DMS153 (cell line): ENCODE measurements around the gene CFB.
"Not testable (repeated sequence)": the region's sequence is repeated elsewhere in the genome, so short reads cannot be mapped to it uniquely, and the experiment has no call there.

ENCODE experiments used
- DNase-seq: peaks from one replicate; lab custom pipeline; 2025; lab: John Stamatoyannopoulos, UW

The CFB gene

DNA sequence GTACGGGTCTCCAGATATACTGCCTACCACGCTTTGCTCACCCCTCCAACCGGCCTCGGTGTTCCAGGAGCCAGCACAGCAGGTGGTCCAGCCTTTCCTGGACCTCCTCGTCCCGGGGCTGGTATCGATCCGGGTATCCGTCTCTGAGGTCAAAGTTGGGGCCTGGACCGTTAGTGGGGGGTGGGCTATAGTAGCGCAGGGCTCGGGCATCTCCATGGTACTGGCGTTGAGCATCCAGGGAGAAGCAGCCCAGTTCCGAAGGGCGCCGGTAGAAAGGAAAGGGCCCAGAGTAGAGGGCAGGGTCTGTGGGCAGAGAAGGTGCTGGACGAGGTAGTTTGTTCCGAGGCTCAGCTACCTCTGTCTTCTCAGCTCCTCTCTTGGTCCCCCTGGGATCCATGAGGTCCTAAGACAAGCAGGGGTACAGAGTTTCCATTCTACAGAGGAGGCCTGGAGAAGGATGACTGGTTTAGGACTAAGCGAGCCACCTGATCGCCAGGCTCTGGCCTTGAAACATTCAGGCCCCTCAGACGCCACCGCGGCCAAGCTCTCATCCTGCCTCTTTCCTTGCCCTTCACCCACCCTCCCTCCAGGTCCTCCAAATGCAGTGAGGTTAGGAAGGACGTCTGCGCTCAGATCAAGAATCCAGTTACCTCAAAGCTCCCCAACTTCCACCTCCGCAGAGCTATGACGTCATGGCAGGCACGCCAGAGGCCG lies 25.5 kb downstream of the CFB start:
- no peak for DNase-seq

GRCh38 chr6:31971993-31972708 lies 26.3 kb downstream of the CFB start, which contains the start of gene DXO:
TSS of gene DXO (minus strand) at chr6:31972138. CDS start at chr6:31971675, 463 bp downstream.
- peak; percentile 96 for DNase-seq

DNA sequence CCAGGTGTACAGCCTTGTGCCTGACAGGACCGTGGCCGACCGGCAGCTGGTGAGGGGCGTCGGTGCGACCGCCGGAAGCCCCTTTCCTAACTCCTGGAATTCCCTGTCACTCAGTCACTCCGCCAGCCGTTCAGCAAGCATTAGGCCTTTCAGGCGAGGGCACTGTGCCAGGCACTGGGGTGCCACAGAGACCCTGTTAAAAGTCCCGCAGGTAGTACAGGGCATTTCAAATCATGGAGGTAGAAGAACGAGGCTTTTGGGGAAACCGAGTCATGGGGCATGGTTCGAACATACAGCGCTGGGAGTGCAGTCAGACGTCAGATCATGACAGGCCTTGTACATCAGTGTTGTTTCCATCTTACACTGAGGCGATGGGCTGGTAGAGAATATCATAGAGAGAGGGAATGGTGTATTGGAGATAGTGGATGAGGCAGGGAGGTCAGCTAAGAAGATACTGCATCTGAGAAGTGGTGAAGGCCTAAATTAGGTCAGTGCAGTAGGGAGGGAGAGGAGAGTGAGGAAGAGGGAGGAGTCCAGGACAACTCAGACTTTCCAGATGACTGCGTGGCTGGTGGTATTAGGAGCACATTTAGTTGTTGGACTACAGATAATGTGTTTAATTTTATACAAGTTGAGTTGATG lies 26.9 kb downstream of the CFB start:
- DNase-seq, result no peak

DNA sequence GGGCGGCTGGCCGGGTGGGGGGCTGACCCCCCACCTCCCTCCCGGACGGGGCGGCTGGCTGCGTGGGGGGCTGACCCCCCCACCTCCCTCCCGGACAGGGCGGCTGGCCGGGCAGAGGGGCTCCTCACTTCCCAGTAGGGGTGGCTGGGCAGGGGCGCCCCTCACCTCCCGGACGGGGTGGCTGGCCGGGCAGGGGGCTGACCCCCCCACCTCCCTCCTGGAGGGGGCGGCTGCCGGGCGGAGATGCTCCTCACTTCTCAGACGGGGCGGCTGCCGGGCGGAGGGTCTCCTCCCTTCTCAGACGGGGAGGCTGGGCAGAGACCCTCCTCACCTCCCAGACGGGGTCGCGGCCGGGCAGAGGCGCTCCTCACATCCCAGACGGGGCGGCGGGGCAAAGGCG lies 30.2 kb downstream of the CFB start:
- not testable (repeated sequence) for DNase-seq

DNA sequence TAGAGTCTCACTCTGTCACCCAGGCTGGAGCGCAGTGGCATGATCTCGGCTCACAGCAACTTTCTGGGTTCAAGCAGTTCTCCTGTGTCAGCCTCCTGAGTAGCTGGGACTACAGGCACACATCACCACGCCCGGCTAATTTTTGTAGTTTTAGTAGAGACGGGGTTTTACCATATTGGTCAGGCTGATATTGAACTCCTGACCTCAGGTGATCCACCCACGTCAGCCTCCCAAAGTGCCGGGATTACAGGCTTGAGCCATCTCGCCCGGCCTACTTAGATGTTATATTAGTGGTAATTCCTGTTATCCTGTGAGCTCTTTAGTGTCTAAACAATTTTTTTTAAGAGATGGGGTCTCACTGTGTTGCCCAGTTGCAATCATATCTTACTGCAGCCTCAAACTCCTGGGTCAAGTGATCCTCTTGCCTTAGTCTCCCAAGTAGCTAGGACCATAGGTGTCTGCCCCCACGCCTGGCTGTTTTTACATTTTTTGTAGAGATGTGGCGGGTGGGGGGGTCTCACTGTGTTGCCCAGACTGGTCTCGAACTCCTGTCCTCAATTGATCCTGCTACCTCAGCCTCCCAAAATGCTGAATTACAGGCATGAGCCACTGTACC lies 32.0 kb downstream of the CFB start:
- no peak for DNase-seq

DNA sequence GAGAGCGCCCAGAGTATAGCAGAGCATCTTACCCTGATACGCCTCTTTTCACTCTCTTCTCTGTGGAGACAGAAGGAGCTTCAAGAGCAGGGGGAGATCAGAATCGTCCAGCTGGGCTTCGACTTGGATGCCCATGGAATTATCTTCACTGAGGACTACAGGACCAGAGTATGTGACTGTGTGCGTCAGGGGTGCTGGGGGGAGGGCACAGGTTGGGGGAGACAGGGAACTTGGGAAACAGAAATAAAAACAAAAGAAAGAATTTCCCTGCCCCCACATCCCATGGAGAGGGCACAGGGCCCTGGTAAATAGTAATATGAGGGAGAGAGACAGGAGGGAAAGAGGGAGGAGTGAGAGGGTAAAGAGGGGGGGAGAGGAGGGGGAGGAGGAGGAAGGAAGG lies 32.9 kb downstream of the CFB start:
- DNase-seq, result no peak

GRCh38 chr6:31979238-31979898 lies 33.5 kb downstream of the CFB start:
- no peak for DNase-seq

- DNase-seq, result not testable (repeated sequence)
Measured at GRCh38 chr6:31980195-31980876, 34.4 kb downstream of the CFB start.

GRCh38 chr6:31980998-31981397 lies 35.1 kb downstream of the CFB start:
- not testable (repeated sequence) for DNase-seq

- DNase-seq, result not testable (repeated sequence)
Measured at GRCh38 chr6:31981744-31982143, 35.8 kb downstream of the CFB start, which contains the start of gene C4A. TSS of gene C4A (plus strand) at chr6:31982057. CDS start at chr6:31982108, 51 bp downstream.

- DNase-seq, result not testable (repeated sequence)
Measured at GRCh38 chr6:31989363-31989762, 43.5 kb downstream of the CFB start.

DNA sequence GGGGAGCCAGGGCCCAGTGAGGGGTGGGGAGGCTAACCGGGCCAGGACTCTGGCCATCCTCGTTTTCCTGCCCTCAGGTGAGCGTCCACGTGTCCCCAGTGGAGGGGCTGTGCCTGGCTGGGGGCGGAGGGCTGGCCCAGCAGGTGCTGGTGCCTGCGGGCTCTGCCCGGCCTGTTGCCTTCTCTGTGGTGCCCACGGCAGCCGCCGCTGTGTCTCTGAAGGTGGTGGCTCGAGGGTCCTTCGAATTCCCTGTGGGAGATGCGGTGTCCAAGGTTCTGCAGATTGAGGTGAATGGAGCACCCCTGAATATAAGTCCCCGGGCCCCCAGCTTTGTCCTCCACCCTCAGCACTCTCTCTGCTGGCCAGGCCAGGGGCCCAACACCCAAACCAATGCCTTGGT lies 48.5 kb downstream of the CFB start:
- DNase-seq, result not testable (repeated sequence)

- DNase-seq, result not testable (repeated sequence)
Measured at GRCh38 chr6:31996385-31996784, 50.5 kb downstream of the CFB start.
